Peyer's patch (tissue), 4 donors: ENCODE data around the gene PCBP3.

Source experiments
- POLR2A ChIP-seq, 2 donors: fragments of 450-650 bp; IDR thresholded peaks; one replicate each; pipeline ENCODE4 v1.5.1; 2017; ENCODE audit warnings: antibody characterized with exemption in 2 of 2, mild to moderate bottlenecking in 2 of 2, moderate library complexity in 2 of 2
- TF ChIP-seq, protein P1 (sequence below), 6 experiments: fragments of 450-650 bp in 4 of 6; fragments of 200-600 bp in 2 of 6; sonication (generic) in 1 of 6; IDR thresholded peaks; one replicate each; pipeline ENCODE4 v1.5.1; 2017 to 2019; ENCODE audit warnings: antibody characterized with exemption in 6 of 6, mild to moderate bottlenecking in 3 of 6, moderate library complexity in 1 of 6

DNA sequence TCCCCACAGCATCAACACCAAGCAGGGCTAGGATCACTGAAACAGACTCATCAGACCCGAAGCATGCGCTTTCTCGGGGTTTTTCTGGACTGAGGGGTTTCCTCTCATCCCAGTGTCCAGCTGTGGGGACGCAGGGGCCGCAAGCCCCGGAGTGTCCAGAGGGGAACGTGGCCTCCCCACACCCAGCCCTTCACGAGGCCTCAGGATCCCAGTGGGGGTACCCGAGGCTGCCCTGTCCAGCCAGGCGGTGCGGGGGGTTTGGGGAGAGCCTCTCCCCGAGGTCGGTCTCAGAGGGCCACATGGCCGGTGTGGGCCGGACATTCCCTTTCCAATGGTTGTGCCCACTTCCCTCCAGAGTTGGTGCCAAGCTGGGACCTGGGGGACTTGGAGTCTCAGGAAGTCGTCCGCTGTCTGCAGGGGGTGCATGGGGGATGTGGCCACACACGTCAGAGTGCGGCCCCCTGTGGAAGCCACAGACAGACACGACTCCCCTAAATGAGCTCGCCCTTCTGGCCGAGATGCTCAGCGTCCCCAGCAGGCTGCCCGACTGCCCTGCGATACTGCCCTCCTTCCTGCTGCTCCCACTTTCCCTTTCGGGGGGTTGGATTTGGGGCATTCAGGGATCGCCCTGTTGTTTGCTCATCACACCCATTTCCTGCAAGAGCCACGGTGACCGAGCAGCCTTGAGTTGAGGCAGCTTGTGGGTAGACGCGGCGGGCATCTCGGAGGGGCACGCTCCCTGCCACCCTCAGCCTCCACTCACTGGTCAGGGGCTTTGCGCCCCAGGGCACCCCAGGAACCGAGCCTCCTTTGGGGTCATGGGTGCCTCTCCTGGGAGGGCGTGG, 342.2 kb downstream of the PCBP3 start:
- TF ChIP-seq POLR2A (IDR thresholded peaks at IDR 0.05), result no peak
- TF ChIP-seq, protein P1, sequence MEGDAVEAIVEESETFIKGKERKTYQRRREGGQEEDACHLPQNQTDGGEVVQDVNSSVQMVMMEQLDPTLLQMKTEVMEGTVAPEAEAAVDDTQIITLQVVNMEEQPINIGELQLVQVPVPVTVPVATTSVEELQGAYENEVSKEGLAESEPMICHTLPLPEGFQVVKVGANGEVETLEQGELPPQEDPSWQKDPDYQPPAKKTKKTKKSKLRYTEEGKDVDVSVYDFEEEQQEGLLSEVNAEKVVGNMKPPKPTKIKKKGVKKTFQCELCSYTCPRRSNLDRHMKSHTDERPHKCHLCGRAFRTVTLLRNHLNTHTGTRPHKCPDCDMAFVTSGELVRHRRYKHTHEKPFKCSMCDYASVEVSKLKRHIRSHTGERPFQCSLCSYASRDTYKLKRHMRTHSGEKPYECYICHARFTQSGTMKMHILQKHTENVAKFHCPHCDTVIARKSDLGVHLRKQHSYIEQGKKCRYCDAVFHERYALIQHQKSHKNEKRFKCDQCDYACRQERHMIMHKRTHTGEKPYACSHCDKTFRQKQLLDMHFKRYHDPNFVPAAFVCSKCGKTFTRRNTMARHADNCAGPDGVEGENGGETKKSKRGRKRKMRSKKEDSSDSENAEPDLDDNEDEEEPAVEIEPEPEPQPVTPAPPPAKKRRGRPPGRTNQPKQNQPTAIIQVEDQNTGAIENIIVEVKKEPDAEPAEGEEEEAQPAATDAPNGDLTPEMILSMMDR (IDR thresholded peaks at IDR 0.05), result no peak
